Measurements from ENCODE around the gene UAP1L1. TPM values are rescaled to one million over a fixed set of nuclear protein-coding genes. Genes with fewer than 3 reads are reported as not detected.

UAP1L1 gene
- total and polyA plus RNA-seq, 9 of the 15 experiments (the other 6 are each of a cell fraction or from before 2014, with no cell fraction given): 0.20 to 8.6 (median 3.7) TPM

DNA sequence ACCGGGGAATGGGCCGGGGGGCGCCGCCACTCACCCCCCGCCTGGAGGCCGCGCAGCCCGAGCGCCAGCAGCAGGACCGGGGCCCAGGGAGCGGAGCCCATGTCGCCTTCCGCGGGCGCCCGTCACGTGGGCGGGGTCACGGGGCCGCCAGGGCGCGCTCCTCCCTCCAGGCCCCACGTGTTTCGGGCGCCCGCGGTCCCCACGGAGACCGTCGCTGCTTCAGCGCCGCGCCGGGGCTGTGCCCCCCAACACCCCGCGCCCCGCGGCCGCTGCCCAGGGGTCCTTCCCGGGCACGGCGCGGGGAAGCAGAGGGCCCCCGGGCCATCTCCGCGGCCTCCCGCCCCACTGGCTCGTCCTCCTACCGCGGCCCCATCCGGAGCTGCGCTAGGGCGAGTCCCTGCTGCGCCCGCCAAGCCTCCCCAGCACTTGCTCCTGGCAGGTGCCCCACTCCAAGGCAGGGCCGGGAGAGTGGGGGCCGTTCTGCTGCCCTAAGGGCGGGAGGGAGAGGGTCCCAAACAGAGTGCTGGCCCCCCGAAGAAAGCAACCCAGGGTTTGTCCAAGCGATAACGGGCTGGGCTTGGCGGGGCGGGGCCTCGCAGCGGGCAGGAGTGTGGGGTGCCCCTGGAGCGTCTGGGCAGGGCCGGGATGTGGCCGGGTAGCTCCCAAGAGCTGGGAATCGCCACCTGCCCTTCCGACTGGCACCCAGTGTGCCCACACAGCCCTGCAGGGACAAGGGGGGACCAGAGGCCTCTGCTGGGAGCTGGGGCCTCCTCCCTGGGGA lies 37.5 kb downstream of the UAP1L1 start, which contains the start of gene DPP7 (continued):
- TF ChIP-seq, protein P1, sequence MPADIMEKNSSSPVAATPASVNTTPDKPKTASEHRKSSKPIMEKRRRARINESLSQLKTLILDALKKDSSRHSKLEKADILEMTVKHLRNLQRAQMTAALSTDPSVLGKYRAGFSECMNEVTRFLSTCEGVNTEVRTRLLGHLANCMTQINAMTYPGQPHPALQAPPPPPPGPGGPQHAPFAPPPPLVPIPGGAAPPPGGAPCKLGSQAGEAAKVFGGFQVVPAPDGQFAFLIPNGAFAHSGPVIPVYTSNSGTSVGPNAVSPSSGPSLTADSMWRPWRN (IDR thresholded peaks at IDR 0.05; ENCODE audit: low read depth): no peak
- TF ChIP-seq ZNF143 (CRISPR knock-in tag; IDR thresholded peaks at IDR 0.05) (no peak), ZNF57 (CRISPR knock-in tag; IDR thresholded peaks at IDR 0.05) (no peak), FOXP4 (CRISPR knock-in tag; IDR thresholded peaks at IDR 0.05; ENCODE audit: borderline replicate concordance) (peak; percentile 30; the same call in 1 of the 2 replicates), BRD4 (IDR thresholded peaks at IDR 0.05) (0 out of 2 replicates have a peak, but pooled peaks have one; percentile 30), RAD21 (CRISPR knock-in tag; conservative IDR thresholded peaks at IDR 0.05 in 1 of 2, IDR thresholded peaks at IDR 0.05 in 1 of 2) (no peak), STAG1 (CRISPR knock-in tag; IDR thresholded peaks at IDR 0.05; ENCODE audit: borderline replicate concordance) (no peak), ZBED1 (IDR thresholded peaks at IDR 0.05) (no peak), HMG20A (CRISPR knock-in tag; conservative IDR thresholded peaks at IDR 0.05) (no peak), ZNF561 (CRISPR knock-in tag; conservative IDR thresholded peaks at IDR 0.05) (no peak), PTRF (tag; IDR thresholded peaks at IDR 0.05) (no peak), GATAD2B (IDR thresholded peaks at IDR 0.05; ENCODE audit: borderline replicate concordance) (peak; percentile 92), MTF1 (CRISPR knock-in tag; IDR thresholded peaks at IDR 0.05; ENCODE audit: borderline replicate concordance) (no peak), ZBTB12 (CRISPR knock-in tag; IDR thresholded peaks at IDR 0.05) (no peak), SNRNP70 (optimal IDR thresholded peaks at IDR 0.05; ENCODE audit: low read depth, low read length) (no peak), HDGF (IDR thresholded peaks at IDR 0.05) (no peak), POU5F1 (IDR thresholded peaks at IDR 0.05; ENCODE audit: borderline replicate concordance, low read depth, low read length, partially characterized antibody) (no peak), FOXK2 (conservative IDR thresholded peaks at IDR 0.05 in 1 of 2, IDR thresholded peaks at IDR 0.05 in 1 of 2; ENCODE audit: low read depth in 2 of 2) (no peak), ATF2 (CRISPR knock-in tag; IDR thresholded peaks at IDR 0.05) (no peak)
- TF ChIP-seq, protein P2, sequence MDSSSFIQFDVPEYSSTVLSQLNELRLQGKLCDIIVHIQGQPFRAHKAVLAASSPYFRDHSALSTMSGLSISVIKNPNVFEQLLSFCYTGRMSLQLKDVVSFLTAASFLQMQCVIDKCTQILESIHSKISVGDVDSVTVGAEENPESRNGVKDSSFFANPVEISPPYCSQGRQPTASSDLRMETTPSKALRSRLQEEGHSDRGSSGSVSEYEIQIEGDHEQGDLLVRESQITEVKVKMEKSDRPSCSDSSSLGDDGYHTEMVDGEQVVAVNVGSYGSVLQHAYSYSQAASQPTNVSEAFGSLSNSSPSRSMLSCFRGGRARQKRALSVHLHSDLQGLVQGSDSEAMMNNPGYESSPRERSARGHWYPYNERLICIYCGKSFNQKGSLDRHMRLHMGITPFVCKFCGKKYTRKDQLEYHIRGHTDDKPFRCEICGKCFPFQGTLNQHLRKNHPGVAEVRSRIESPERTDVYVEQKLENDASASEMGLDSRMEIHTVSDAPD (CRISPR knock-in tag; IDR thresholded peaks at IDR 0.05): no peak

Data from K562 (cell line).